HepG2 (cell line): ENCODE data around the gene BRCA2. TPM values are rescaled to one million over a fixed set of nuclear protein-coding genes. Genes with fewer than 3 reads are reported as not detected.

Experiments
- ATAC-seq: fragments of 200-7000 bp; cut with Tn5 transposase; 3 replicates; pipeline ENCODE4 v1.9.1; 2020; ENCODE audit warnings: mild to moderate bottlenecking, moderate library complexity
- BruUV-seq: library from RNA; stranded (reverse); fragments of 400-500 nt; replicated peaks from 2 replicates; lab custom pipeline; 2021; lab: Mats Ljungman, UMichigan
- CTCF ChIA-PET: fragments of 300-600 bp; formaldehyde crosslinking; extraction: SDS; loops from one replicate; lab custom pipeline; 2021; ENCODE audit warnings: low total read pairs, inconsistent platforms, low intra/inter-chr PET ratio; lab: Yijun Ruan, JAX
- POLR2A ChIA-PET: fragments of 350-600 bp; sonication (Branson Sonifier 250); formaldehyde crosslinking; loops from one replicate; lab custom pipeline; 2020; ENCODE audit warnings: antibody characterized with exemption, inconsistent platforms; lab: Yijun Ruan, JAX
- DNase-seq: peaks from one replicate; pipeline ENCODE4 v3.0.0-alpha.2; 2015; ENCODE audit warnings: low spot score
- FAIRE-seq: peaks from 3 replicates; lab custom pipeline; 2011; peaks lifted over from hg19 to GRCh38; lab: Jason Lieb, UNC
- H2AFZ ChIP-seq: one replicate; pipeline ENCODE4 v1.6.1; 2011; ENCODE audit warnings: low read length, inconsistent platforms
- H3K27ac ChIP-seq: fragments of 300-600 bp; 3 replicates; pipeline ENCODE4 v1.8.0; 2011; ENCODE audit warnings: mixed run types, mild to moderate bottlenecking, mixed read lengths, low read length, inconsistent platforms; ENCODE audit not compliant: insufficient read depth; ENCODE audit errors: extremely low read length
- H3K27me3 ChIP-seq, 2 experiments: fragments of 200-600 bp in 1 of 2; 2 replicates in 1 of 2; 3 replicates in 1 of 2; pipeline versions ENCODE4 v1.6.0 to v1.8.0; 2011; ENCODE audit warnings: low read length in 2 of 2, mild to moderate bottlenecking in 2 of 2, moderate library complexity in 2 of 2, inconsistent platforms in 1 of 2; ENCODE audit not compliant: insufficient read depth in 2 of 2, control insufficient read depth in 1 of 2
- H3K36me3 ChIP-seq, 2 experiments: fragments of 200-600 bp in 1 of 2; replicated peaks in 1 of 2; 2 replicates in 1 of 2; 3 replicates in 1 of 2; pipeline versions ENCODE4 v1.5.1 to v1.8.0; 2011; ENCODE audit warnings: low read length in 2 of 2, inconsistent platforms in 1 of 2; ENCODE audit not compliant: insufficient read depth in 2 of 2, control insufficient read depth in 1 of 2
- H3K4me1 ChIP-seq: 2 replicates; pipeline ENCODE4 v1.5.1; 2012; ENCODE audit warnings: low read length, inconsistent platforms; ENCODE audit not compliant: insufficient read depth
- H3K4me2 ChIP-seq: 2 replicates; pipeline ENCODE4 v1.6.0; 2011; ENCODE audit warnings: low read depth, low read length, inconsistent platforms
- H3K4me3 ChIP-seq, 3 experiments: fragments of 200-600 bp in 1 of 3; sonication (generic), shearing (Covaris generic) in 1 of 3; replicated peaks in 1 of 3; 2 replicates each; pipeline ENCODE4 v1.5.1; 2011 to 2016; ENCODE audit warnings: low read length in 3 of 3, inconsistent platforms in 2 of 3, low read depth in 2 of 3, mild to moderate bottlenecking in 2 of 3, control low read depth in 1 of 3, mixed read lengths in 1 of 3; ENCODE audit not compliant: insufficient read depth in 1 of 3
- H3K79me2 ChIP-seq: one replicate; pipeline ENCODE4 v1.6.1; 2011; ENCODE audit warnings: low read length, inconsistent platforms; ENCODE audit not compliant: insufficient read depth
- H3K9ac ChIP-seq: 2 replicates; pipeline ENCODE4 v1.6.0; 2011; ENCODE audit warnings: mild to moderate bottlenecking, low read depth, low read length, inconsistent platforms; ENCODE audit not compliant: insufficient read depth
- H3K9me3 ChIP-seq: 2 replicates; pipeline ENCODE4 v1.5.1; 2012; ENCODE audit warnings: mild to moderate bottlenecking, low read length
- H4K20me1 ChIP-seq: 2 replicates; pipeline ENCODE4 v1.6.0; 2011; ENCODE audit warnings: inconsistent platforms, mild to moderate bottlenecking, low read length, moderate library complexity; ENCODE audit not compliant: insufficient read depth
- CCAR2 ChIP-seq: fragments of 200-400 bp; formaldehyde crosslinking; optimal IDR thresholded peaks from 2 replicates; pipeline ENCODE3; 2018; ENCODE audit warnings: low read depth, mild to moderate bottlenecking, low read length, moderate library complexity
- FOXK2 ChIP-seq: fragments of 450-650 bp; IDR thresholded peaks from 2 replicates; pipeline ENCODE4 v1.6.1; 2016
- GATA4 ChIP-seq: sonication (generic); IDR thresholded peaks from 2 replicates; pipeline ENCODE4 v1.6.1; 2016; ENCODE audit warnings: antibody characterized with exemption, low read depth, borderline replicate concordance
- HHEX ChIP-seq: IDR thresholded peaks from 2 replicates; pipeline ENCODE4 v1.6.1; 2016; ENCODE audit warnings: control low read depth
- MTA3 ChIP-seq: sonication (generic); formaldehyde crosslinking; IDR thresholded peaks from 2 replicates; pipeline ENCODE4 v1.4.0; 2020; ENCODE audit warnings: missing genetic modification reagents
- PAF1 ChIP-seq: IDR thresholded peaks from 2 replicates; pipeline ENCODE4 v1.6.1; 2016; ENCODE audit warnings: missing genetic modification reagents, missing compliant biosample characterization
- PHF8 ChIP-seq: sonication (generic); formaldehyde crosslinking; IDR thresholded peaks from 2 replicates; pipeline ENCODE4 v1.5.0; 2020; ENCODE audit warnings: missing genetic modification reagents
- TAF1 ChIP-seq: sonication (generic); formaldehyde crosslinking; IDR thresholded peaks from 2 replicates; pipeline ENCODE4 v1.4.0; 2020; ENCODE audit warnings: missing genetic modification reagents
- ZKSCAN8 ChIP-seq: IDR thresholded peaks from 2 replicates; pipeline ENCODE4 v1.6.1; 2016; ENCODE audit warnings: borderline replicate concordance, missing genetic modification reagents, missing compliant biosample characterization
- ZNF317 ChIP-seq: sonication (generic); formaldehyde crosslinking; IDR thresholded peaks from 2 replicates; pipeline ENCODE4 v1.5.0; 2020; ENCODE audit warnings: mild to moderate bottlenecking, missing genetic modification reagents
- ZNF337 ChIP-seq: sonication (generic); formaldehyde crosslinking; IDR thresholded peaks from 2 replicates; pipeline ENCODE4 v1.5.1; 2020; ENCODE audit warnings: missing genetic modification reagents, low read depth, mild to moderate bottlenecking, borderline replicate concordance
- WGBS: methylation state at CpG from one replicate; pipeline ENCODE4 v1.1.6; 2017; ENCODE audit warnings: low lambda C conversion rate; 5-methylcytosine and 5-hydroxymethylcytosine counted together
- in situ Hi-C: cut with HindIII; loops from 2 replicates; pipeline ENCODE4 v1.10.0; 2017; ENCODE audit warnings: low pct_unique_long_range_greater_than_20kb; ENCODE audit not compliant: extremely low pct_ligation_motif_present
- intact Hi-C: fragments of 100-400 bp; cut with micrococcal nuclease; formaldehyde crosslinking; loops from one replicate; pipeline ENCODE4 v1.10.0; 2022; ENCODE audit not compliant: unreplicated experiment
- polyA plus RNA-seq, 8 experiments: library from polyadenylated mRNA; depleted of rRNA in 3 of 8; stranded (reverse) in 7 of 8; unstranded in 1 of 8; fragments of >200 nt; fragmentation: Illumina TruSeq in 4 of 8; extraction: Trizol in 4 of 8; gene quantifications; 2 replicates each; pipeline versions ENCODE4 v1.2.1 to v1.2.3, GENCODE V29; 2011 to 2016; ENCODE audit warnings: low read depth in 4 of 8, missing spikeins in 1 of 8, mixed read lengths in 1 of 8; ENCODE audit not compliant: insufficient read depth in 1 of 8
- total RNA-seq, 5 experiments: library from RNA; depleted of rRNA; stranded (reverse); fragments of >200 nt; fragmentation: Illumina TruSeq; extraction: Trizol; gene quantifications; 2 replicates each; pipeline ENCODE4 v1.2.3, GENCODE V29; 2016; ENCODE audit warnings: low read depth in 1 of 5
- TF ChIP-seq, protein P1 (sequence below): IDR thresholded peaks from 2 replicates; pipeline ENCODE4 v1.6.1; 2016; ENCODE audit warnings: low read depth, missing genetic modification reagents, missing compliant biosample characterization
- TF ChIP-seq, protein P2 (sequence below): sonication (generic); formaldehyde crosslinking; IDR thresholded peaks from 2 replicates; pipeline ENCODE4 v1.4.0; 2020; ENCODE audit warnings: mild to moderate bottlenecking, missing genetic modification reagents
- TF ChIP-seq, protein P3 (sequence below): IDR thresholded peaks from 2 replicates; pipeline ENCODE4 v1.6.1; 2016; ENCODE audit warnings: low read depth
- TF ChIP-seq, protein P4 (sequence below): sonication (generic); formaldehyde crosslinking; IDR thresholded peaks from 2 replicates; pipeline ENCODE4 v1.4.0; 2020; ENCODE audit warnings: mild to moderate bottlenecking, low read depth, missing genetic modification reagents
- TF ChIP-seq, protein P5 (sequence below): sonication (generic); formaldehyde crosslinking; IDR thresholded peaks from 2 replicates; pipeline ENCODE4 v1.4.0; 2020; ENCODE audit warnings: missing genetic modification reagents, low read depth, mild to moderate bottlenecking, borderline replicate concordance

Gene BRCA2
- total and polyA plus RNA-seq, 2 of the 13 experiments (the other 11 are each of a cell fraction or from before 2014, with no cell fraction given), result 3.1 to 24.6 TPM

DNA sequence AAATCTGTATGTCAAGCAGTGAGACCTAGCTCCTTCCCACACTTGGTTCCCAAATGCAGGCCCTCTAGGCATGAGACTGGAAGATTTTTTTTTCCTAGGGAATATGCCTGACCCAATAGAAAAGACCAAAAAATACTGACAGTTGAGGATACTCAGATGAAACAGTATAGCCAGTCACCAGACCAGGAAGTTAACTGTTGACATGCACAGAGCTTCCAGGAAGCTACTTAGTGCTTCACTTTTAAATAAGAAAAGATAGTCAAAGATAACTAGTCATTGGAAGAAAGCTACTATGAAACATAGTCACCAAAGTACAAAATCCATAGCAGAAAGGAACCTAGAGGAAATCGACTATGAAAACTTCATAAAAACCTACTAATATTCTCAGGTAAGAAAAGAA is 32.3 kb downstream of the BRCA2 start:
- peaks cover 0 to 35% of the 10 kb centered on the region in 2 experiments; a peak in 3 of 5 replicates for H3K36me3 ChIP-seq
- ATAC-seq, result no peak
- in situ Hi-C loops (no loop called here), intact Hi-C loops (no loop called here)
- 41% methylated on average over 1 of the region's 1 CpG for WGBS
- H3K4me1 ChIP-seq, result no peaks in the 10 kb centered on the region
- H4K20me1 ChIP-seq, result no peaks in the 10 kb centered on the region
- TSS peak; percentile 32 for BruUV-seq
- no peak overlapping the region for H3K9ac ChIP-seq
- no peak for DNase-seq
- H3K4me3 ChIP-seq, result no peak overlapping the region
- ChIA-PET CTCF (no interaction called here), POLR2A (no interaction called here)
- no peak overlapping the region for H3K4me2 ChIP-seq
- no peaks in the 10 kb centered on the region for H3K27me3 ChIP-seq
- FAIRE-seq, result no peak
- H3K79me2 ChIP-seq, result no peaks in the 10 kb centered on the region
- H3K27ac ChIP-seq, result no peak overlapping the region
- H2AFZ ChIP-seq, result no peak overlapping the region
- no peaks in the 10 kb centered on the region for H3K9me3 ChIP-seq
- TF ChIP-seq PHF8 (CRISPR knock-in tag) (no peak), CCAR2 (no peak), GATA4 (no peak), ZKSCAN8 (CRISPR knock-in tag) (no peak), PAF1 (CRISPR knock-in tag) (no peak), HHEX (CRISPR knock-in tag) (no peak), FOXK2 (no peak), TAF1 (CRISPR knock-in tag) (no peak), MTA3 (CRISPR knock-in tag) (no peak), ZNF337 (CRISPR knock-in tag) (no peak), ZNF317 (CRISPR knock-in tag) (no peak)
- TF ChIP-seq, protein P1, sequence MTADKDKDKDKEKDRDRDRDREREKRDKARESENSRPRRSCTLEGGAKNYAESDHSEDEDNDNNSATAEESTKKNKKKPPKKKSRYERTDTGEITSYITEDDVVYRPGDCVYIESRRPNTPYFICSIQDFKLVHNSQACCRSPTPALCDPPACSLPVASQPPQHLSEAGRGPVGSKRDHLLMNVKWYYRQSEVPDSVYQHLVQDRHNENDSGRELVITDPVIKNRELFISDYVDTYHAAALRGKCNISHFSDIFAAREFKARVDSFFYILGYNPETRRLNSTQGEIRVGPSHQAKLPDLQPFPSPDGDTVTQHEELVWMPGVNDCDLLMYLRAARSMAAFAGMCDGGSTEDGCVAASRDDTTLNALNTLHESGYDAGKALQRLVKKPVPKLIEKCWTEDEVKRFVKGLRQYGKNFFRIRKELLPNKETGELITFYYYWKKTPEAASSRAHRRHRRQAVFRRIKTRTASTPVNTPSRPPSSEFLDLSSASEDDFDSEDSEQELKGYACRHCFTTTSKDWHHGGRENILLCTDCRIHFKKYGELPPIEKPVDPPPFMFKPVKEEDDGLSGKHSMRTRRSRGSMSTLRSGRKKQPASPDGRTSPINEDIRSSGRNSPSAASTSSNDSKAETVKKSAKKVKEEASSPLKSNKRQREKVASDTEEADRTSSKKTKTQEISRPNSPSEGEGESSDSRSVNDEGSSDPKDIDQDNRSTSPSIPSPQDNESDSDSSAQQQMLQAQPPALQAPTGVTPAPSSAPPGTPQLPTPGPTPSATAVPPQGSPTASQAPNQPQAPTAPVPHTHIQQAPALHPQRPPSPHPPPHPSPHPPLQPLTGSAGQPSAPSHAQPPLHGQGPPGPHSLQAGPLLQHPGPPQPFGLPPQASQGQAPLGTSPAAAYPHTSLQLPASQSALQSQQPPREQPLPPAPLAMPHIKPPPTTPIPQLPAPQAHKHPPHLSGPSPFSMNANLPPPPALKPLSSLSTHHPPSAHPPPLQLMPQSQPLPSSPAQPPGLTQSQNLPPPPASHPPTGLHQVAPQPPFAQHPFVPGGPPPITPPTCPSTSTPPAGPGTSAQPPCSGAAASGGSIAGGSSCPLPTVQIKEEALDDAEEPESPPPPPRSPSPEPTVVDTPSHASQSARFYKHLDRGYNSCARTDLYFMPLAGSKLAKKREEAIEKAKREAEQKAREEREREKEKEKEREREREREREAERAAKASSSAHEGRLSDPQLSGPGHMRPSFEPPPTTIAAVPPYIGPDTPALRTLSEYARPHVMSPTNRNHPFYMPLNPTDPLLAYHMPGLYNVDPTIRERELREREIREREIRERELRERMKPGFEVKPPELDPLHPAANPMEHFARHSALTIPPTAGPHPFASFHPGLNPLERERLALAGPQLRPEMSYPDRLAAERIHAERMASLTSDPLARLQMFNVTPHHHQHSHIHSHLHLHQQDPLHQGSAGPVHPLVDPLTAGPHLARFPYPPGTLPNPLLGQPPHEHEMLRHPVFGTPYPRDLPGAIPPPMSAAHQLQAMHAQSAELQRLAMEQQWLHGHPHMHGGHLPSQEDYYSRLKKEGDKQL, result no peak
- TF ChIP-seq, protein P2, sequence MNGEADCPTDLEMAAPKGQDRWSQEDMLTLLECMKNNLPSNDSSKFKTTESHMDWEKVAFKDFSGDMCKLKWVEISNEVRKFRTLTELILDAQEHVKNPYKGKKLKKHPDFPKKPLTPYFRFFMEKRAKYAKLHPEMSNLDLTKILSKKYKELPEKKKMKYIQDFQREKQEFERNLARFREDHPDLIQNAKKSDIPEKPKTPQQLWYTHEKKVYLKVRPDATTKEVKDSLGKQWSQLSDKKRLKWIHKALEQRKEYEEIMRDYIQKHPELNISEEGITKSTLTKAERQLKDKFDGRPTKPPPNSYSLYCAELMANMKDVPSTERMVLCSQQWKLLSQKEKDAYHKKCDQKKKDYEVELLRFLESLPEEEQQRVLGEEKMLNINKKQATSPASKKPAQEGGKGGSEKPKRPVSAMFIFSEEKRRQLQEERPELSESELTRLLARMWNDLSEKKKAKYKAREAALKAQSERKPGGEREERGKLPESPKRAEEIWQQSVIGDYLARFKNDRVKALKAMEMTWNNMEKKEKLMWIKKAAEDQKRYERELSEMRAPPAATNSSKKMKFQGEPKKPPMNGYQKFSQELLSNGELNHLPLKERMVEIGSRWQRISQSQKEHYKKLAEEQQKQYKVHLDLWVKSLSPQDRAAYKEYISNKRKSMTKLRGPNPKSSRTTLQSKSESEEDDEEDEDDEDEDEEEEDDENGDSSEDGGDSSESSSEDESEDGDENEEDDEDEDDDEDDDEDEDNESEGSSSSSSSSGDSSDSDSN (CRISPR knock-in tag), result no peak
- TF ChIP-seq, protein P3, sequence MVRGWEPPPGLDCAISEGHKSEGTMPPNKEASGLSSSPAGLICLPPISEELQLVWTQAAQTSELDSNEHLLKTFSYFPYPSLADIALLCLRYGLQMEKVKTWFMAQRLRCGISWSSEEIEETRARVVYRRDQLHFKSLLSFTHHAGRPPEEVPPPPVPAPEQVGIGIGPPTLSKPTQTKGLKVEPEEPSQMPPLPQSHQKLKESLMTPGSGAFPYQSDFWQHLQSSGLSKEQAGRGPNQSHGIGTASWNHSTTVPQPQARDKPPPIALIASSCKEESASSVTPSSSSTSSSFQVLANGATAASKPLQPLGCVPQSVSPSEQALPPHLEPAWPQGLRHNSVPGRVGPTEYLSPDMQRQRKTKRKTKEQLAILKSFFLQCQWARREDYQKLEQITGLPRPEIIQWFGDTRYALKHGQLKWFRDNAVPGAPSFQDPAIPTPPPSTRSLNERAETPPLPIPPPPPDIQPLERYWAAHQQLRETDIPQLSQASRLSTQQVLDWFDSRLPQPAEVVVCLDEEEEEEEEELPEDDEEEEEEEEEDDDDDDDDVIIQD, result no peak
- TF ChIP-seq, protein P4, sequence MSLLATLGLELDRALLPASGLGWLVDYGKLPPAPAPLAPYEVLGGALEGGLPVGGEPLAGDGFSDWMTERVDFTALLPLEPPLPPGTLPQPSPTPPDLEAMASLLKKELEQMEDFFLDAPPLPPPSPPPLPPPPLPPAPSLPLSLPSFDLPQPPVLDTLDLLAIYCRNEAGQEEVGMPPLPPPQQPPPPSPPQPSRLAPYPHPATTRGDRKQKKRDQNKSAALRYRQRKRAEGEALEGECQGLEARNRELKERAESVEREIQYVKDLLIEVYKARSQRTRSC (CRISPR knock-in tag), result no peak
- TF ChIP-seq, protein P5, sequence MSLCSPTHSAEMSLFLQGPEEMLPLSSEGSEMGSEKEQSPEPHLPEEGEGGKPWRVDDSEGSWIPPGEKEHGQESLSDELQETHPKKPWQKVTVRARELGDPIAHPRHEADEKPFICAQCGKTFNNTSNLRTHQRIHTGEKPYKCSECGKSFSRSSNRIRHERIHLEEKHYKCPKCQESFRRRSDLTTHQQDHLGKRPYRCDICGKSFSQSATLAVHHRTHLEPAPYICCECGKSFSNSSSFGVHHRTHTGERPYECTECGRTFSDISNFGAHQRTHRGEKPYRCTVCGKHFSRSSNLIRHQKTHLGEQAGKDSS (CRISPR knock-in tag), result no peak
